Kidney epithelial cell (primary cell): ENCODE data around the gene DCP2. TPM values are rescaled to one million over a fixed set of nuclear protein-coding genes. Genes with fewer than 3 reads are reported as not detected.

ENCODE experiments used
- DNase-seq: peaks from one replicate; pipeline ENCODE4 v3.0.0-alpha.2; 2010; ENCODE audit warnings: low read depth
- H3K27me3 ChIP-seq: 2 replicates; pipeline ENCODE4 v1.6.0; 2011; ENCODE audit warnings: low read length; ENCODE audit not compliant: control insufficient read depth, insufficient read depth
- H3K36me3 ChIP-seq: 2 replicates; pipeline ENCODE4 v1.5.1; 2011; ENCODE audit warnings: low read length; ENCODE audit not compliant: control insufficient read depth, insufficient read depth
- H3K4me3 ChIP-seq: 2 replicates; pipeline ENCODE4 v1.5.1; 2011; ENCODE audit warnings: low read depth, mild to moderate bottlenecking, control low read depth, low read length
- CTCF ChIP-seq: IDR thresholded peaks from 2 replicates; pipeline ENCODE4 v1.5.1; 2011; ENCODE audit warnings: mild to moderate bottlenecking, moderate library complexity, low read length, control low read depth, inconsistent platforms; ENCODE audit not compliant: insufficient read depth, poor library complexity, severe bottlenecking
- total RNA-seq: library from RNA; depleted of rRNA; stranded (reverse); fragments of >200 nt; gene quantifications from 2 replicates; pipeline ENCODE4 v1.2.3, GENCODE V29; 2015

DCP2 gene
- total RNA-seq, 1 donor from 2014 or later: 33.4 TPM

GRCh38 chr5:112979723-112980122 is 3.1 kb downstream of the DCP2 start:
- no peak for TF ChIP-seq CTCF
- Histone ChIP-seq H3K36me3 (no peaks in the 10 kb centered on the region), H3K4me3 (no peak overlapping the region), H3K27me3 (no peaks in the 10 kb centered on the region)
- no peak for DNase-seq

GRCh38 chr5:112983363-112983762 is 6.8 kb downstream of the DCP2 start:
- TF ChIP-seq CTCF: no peak
- no peak for DNase-seq
- H3K4me3 ChIP-seq: no peak overlapping the region
- H3K27me3 ChIP-seq: no peaks in the 10 kb centered on the region
- H3K36me3 ChIP-seq: no peaks in the 10 kb centered on the region

DNA sequence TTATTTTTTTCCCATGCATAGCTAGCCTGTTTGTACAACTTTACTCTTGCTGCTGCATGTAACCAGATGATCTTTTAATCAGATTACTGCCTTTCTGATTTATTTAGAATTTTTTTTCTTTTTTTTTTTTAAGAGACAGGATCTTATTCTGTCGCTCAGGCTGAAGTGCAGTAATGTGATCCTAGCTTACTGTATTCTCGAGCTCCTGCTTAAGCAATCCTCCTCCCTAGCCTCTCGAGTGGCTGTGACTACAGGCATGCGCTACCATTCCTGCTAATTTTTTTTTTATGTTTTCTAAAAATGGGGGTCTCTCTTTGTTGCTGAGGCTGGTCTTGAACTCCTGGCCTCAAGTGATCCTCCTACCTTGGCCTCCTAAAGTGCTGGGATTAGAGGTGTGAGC is 9.6 kb downstream of the DCP2 start:
- no peak overlapping the region for H3K4me3 ChIP-seq
- no peaks in the 10 kb centered on the region for H3K27me3 ChIP-seq
- no peak for TF ChIP-seq CTCF
- no peaks in the 10 kb centered on the region for H3K36me3 ChIP-seq
- no peak for DNase-seq

GRCh38 chr5:112995764-112996618 is 19.4 kb downstream of the DCP2 start:
- TF ChIP-seq CTCF: peak; percentile 87

DNA sequence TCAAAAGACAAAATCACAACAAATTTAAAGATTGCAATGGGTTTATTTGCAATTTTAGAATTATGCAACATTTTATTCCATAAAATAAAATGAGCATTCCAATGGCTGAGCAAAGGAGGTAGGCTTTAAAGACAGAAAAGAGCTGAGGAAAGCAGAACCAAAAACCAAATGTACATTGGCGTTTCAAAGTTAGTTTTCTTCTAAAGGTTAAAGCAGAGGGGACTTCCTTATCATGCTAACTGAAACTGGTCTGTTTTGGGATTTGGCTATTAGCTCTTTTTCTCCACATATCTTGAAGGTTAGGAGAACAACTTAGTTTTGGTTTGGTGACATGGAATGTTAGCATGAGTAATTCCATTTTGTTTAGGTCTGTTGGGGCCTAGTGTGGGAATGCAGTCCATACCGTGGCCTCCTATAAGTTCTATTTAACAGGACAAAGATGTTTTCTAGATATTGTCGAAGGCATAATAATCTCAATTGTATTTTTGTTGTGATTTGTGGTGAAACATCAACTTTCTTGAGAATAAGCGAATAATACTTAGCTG is 20.3 kb downstream of the DCP2 start:
- H3K27me3 ChIP-seq: no peaks in the 10 kb centered on the region
- TF ChIP-seq CTCF: no peak
- H3K4me3 ChIP-seq: no peak overlapping the region
- DNase-seq: no peak
- H3K36me3 ChIP-seq: no peaks in the 10 kb centered on the region

More at GRCh38 chr5:112995764-112996618, 19.4 kb downstream of the DCP2 start:
- no peak overlapping the region for H3K4me3 ChIP-seq
- DNase-seq: no peak
- no peaks in the 10 kb centered on the region for H3K27me3 ChIP-seq
- H3K36me3 ChIP-seq: no peaks in the 10 kb centered on the region

GRCh38 chr5:112998296-112998695 is 21.7 kb downstream of the DCP2 start:
- no peak overlapping the region for H3K4me3 ChIP-seq

More at GRCh38 chr5:112998296-112998695, 21.7 kb downstream of the DCP2 start:
- no peak for DNase-seq
- TF ChIP-seq CTCF: no peak
- Histone ChIP-seq H3K27me3 (no peaks in the 10 kb centered on the region), H3K36me3 (no peaks in the 10 kb centered on the region)
